HL-60 (cell line): ENCODE results near the gene HDAC9.

Source experiments
- DNase-seq, 2 experiments: peaks; one replicate each; pipeline ENCODE4 v3.0.0-alpha.2; 2010 to 2020; ENCODE audit warnings: low read depth in 1 of 2, low spot score in 1 of 2
- H3K27ac ChIP-seq: fragments of 250-450 bp; sonication (Bioruptor Pico); replicated peaks from 2 replicates; pipeline ENCODE4 v1.5.1; 2020; ENCODE audit warnings: mild to moderate bottlenecking, moderate library complexity
- H3K27me3 ChIP-seq: fragments of 250-450 bp; sonication (Bioruptor Pico); 2 replicates; pipeline ENCODE4 v1.5.1; 2021; ENCODE audit warnings: mild to moderate bottlenecking, moderate library complexity; ENCODE audit not compliant: insufficient read depth, poor library complexity, severe bottlenecking
- H3K4me3 ChIP-seq: replicated peaks from 2 replicates; pipeline ENCODE4 v1.5.1; 2011; ENCODE audit warnings: mild to moderate bottlenecking, control low read depth, low read length; ENCODE audit not compliant: insufficient read depth
- CTCF ChIP-seq: IDR thresholded peaks from one replicate; pipeline ENCODE4 v1.5.1; 2011; ENCODE audit warnings: low read length, control low read depth, inconsistent platforms; ENCODE audit not compliant: insufficient read depth
- GABPA ChIP-seq: IDR thresholded peaks from 2 replicates; pipeline ENCODE4 v1.6.1; 2012; ENCODE audit warnings: low read depth
- POLR2AphosphoS5 ChIP-seq: IDR thresholded peaks from 2 replicates; pipeline ENCODE4 v1.6.1; 2012; ENCODE audit warnings: low read depth
- REST ChIP-seq: IDR thresholded peaks from 2 replicates; pipeline ENCODE4 v1.6.1; 2012; ENCODE audit warnings: low read depth; ENCODE audit not compliant: insufficient replicate concordance
- SPI1 ChIP-seq: IDR thresholded peaks from 2 replicates; pipeline ENCODE4 v1.6.1; 2012; ENCODE audit warnings: low read depth, mild to moderate bottlenecking, borderline replicate concordance

HDAC9 gene

GRCh38 chr7:19023477-19023876 is 527.9 kb downstream of the HDAC9 start:
- no peak overlapping the region for H3K4me3 ChIP-seq
- no peaks in the 10 kb centered on the region for H3K27me3 ChIP-seq
- no peak overlapping the region for H3K27ac ChIP-seq
- no peak for DNase-seq
- no peak for TF ChIP-seq SPI1
- no peak for TF ChIP-seq POLR2AphosphoS5
- no peak for TF ChIP-seq REST
- no peak for TF ChIP-seq CTCF
- TF ChIP-seq GABPA = no peak

- no peak for DNase-seq
Observed at GRCh38 chr7:19024261-19024660, 528.7 kb downstream of the HDAC9 start.

GRCh38 chr7:19026888-19027287 is 531.3 kb downstream of the HDAC9 start:
- no peak for DNase-seq
- TF ChIP-seq SPI1 = no peak
- TF ChIP-seq POLR2AphosphoS5 = no peak
- no peak for TF ChIP-seq REST
- no peak for TF ChIP-seq GABPA
- no peak for TF ChIP-seq CTCF
- no peak overlapping the region for H3K4me3 ChIP-seq
- H3K27me3 ChIP-seq = no peaks in the 10 kb centered on the region
- no peak overlapping the region for H3K27ac ChIP-seq

More at GRCh38 chr7:19024261-19024660, 528.7 kb downstream of the HDAC9 start:
- no peak overlapping the region for H3K4me3 ChIP-seq
- TF ChIP-seq REST (no peak), SPI1 (no peak), CTCF (no peak), GABPA (no peak), POLR2AphosphoS5 (no peak)
- H3K27ac ChIP-seq = no peak overlapping the region
- no peaks in the 10 kb centered on the region for H3K27me3 ChIP-seq
